HEK293T (cell line): Measurements from ENCODE around the gene PPP1R15A.
A peak's percentile ranks its signal among the peaks of the same experiment; 100 is the strongest.
"Not testable (repeated sequence)": the region's sequence is repeated elsewhere in the genome, so short reads cannot be mapped to it uniquely, and the experiment has no call there.

ENCODE experiments used
- CTCF ChIA-PET: fragments of 350-600 bp; formaldehyde crosslinking; extraction: SDS; loops from one replicate; lab custom pipeline; 2021; ENCODE audit warnings: antibody characterized with exemption, inconsistent platforms; lab: Yijun Ruan, JAX
- POLR2A ChIA-PET: fragments of 350-600 bp; formaldehyde crosslinking; extraction: SDS; loops from one replicate; lab custom pipeline; 2020; ENCODE audit warnings: antibody characterized with exemption, inconsistent platforms; lab: Yijun Ruan, JAX
- DNase-seq: peaks from one replicate; pipeline ENCODE4 v3.0.0; 2012; ENCODE audit warnings: mixed read lengths; ENCODE audit errors: extremely low spot score
- ARNT ChIP-seq: fragments of 450-650 bp; IDR thresholded peaks from 2 replicates; pipeline ENCODE4 v1.6.1; 2017; ENCODE audit warnings: mild to moderate bottlenecking
- BHLHE40 ChIP-seq: fragments of 450-650 bp; IDR thresholded peaks from 2 replicates; pipeline ENCODE4 v1.6.1; 2016; ENCODE audit warnings: mild to moderate bottlenecking, moderate library complexity, borderline replicate concordance
- CTBP1 ChIP-seq: fragments of 450-650 bp; IDR thresholded peaks from 2 replicates; pipeline ENCODE4 v1.6.1; 2016; ENCODE audit warnings: borderline replicate concordance
- ELF4 ChIP-seq: fragments of 450-650 bp; IDR thresholded peaks from 2 replicates; pipeline ENCODE4 v1.6.1; 2017; ENCODE audit warnings: antibody characterized with exemption
- FOXA1 ChIP-seq: fragments of 450-650 bp; IDR thresholded peaks from 2 replicates; pipeline ENCODE4 v1.6.1; 2016; ENCODE audit warnings: mild to moderate bottlenecking
- FOXK2 ChIP-seq: fragments of 450-650 bp; IDR thresholded peaks from 2 replicates; pipeline ENCODE4 v1.6.1; 2016; ENCODE audit warnings: mild to moderate bottlenecking
- FOXM1 ChIP-seq: fragments of 450-650 bp; IDR thresholded peaks from 2 replicates; pipeline ENCODE4 v1.6.1; 2017; ENCODE audit warnings: mild to moderate bottlenecking, borderline replicate concordance
- HDGF ChIP-seq: fragments of 450-650 bp; IDR thresholded peaks from 2 replicates; pipeline ENCODE4 v1.6.1; 2017; ENCODE audit warnings: antibody characterized with exemption, borderline replicate concordance
- L3MBTL2 ChIP-seq: fragments of 450-650 bp; conservative IDR thresholded peaks from 2 replicates; pipeline ENCODE4 v1.6.1; 2016; ENCODE audit warnings: mild to moderate bottlenecking
- LEF1 ChIP-seq: fragments of 450-650 bp; IDR thresholded peaks from 2 replicates; pipeline ENCODE4 v1.6.1; 2017; ENCODE audit warnings: mild to moderate bottlenecking, borderline replicate concordance
- NFRKB ChIP-seq: fragments of 450-650 bp; IDR thresholded peaks from 2 replicates; pipeline ENCODE4 v1.6.1; 2016; ENCODE audit warnings: mild to moderate bottlenecking, moderate library complexity
- PKNOX1 ChIP-seq: fragments of 450-650 bp; IDR thresholded peaks from 2 replicates; pipeline ENCODE4 v1.6.1; 2016
- SP1 ChIP-seq: fragments of 450-650 bp; IDR thresholded peaks from 2 replicates; pipeline ENCODE4 v1.6.1; 2017
- SUZ12 ChIP-seq: fragments of 450-650 bp; IDR thresholded peaks from 2 replicates; pipeline ENCODE4 v1.6.1; 2016; ENCODE audit warnings: mild to moderate bottlenecking
- TARDBP ChIP-seq: fragments of 450-650 bp; IDR thresholded peaks from 2 replicates; pipeline ENCODE4 v1.6.1; 2016
- ZNF384 ChIP-seq: fragments of 450-650 bp; IDR thresholded peaks from 2 replicates; pipeline ENCODE4 v1.6.1; 2016

Gene PPP1R15A

GRCh38 chr19:48841571-48841970 lies 30.6 kb upstream of the PPP1R15A start:
- ChIA-PET POLR2A (no interaction called here), CTCF (interaction anchor here (1.6 to 3.7 kb wide), 4 partner anchors 46 to 196 kb away, joined by 4 to 24 read pairs (median 10); no protein-coding TSS in a partner anchor)
- TF ChIP-seq LEF1 (no peak), SUZ12 (no peak)
- DNase-seq = no peak

- ChIA-PET CTCF (interaction anchor here (0.6 to 3.7 kb wide), 10 partner anchors 13 to 197 kb away, joined by 3 to 24 read pairs (median 4); no protein-coding TSS in a partner anchor), POLR2A (interaction anchor here (0.6 to 1.0 kb wide), 3 partner anchors 29 to 224 kb away, joined by 3 to 7 read pairs (median 3); partner anchors contain the start of genes PPP1R15A, RPL18 and SPHK2)
- TF ChIP-seq BHLHE40 = no peak
- TF ChIP-seq FOXA1 = no peak
- no peak for TF ChIP-seq PKNOX1
- TF ChIP-seq HDGF = no peak
- no peak for TF ChIP-seq FOXK2
- no peak for TF ChIP-seq ZNF384
- no peak for TF ChIP-seq LEF1
- TF ChIP-seq NFRKB = no peak
- TF ChIP-seq CTBP1 = no peak
- peak; percentile 62 for DNase-seq
Observed at GRCh38 chr19:48842789-48843162, 29.4 kb upstream of the PPP1R15A start.

GRCh38 chr19:48844472-48844871 lies 27.7 kb upstream of the PPP1R15A start:
- TF ChIP-seq ZNF384 (peak; percentile 73), TARDBP (no peak)
- DNase-seq = peak; percentile 44
- POLR2A ChIA-PET = interaction anchor here (1.4 kb wide), 1 partner anchor 120 kb away, joined by 3 read pairs; no protein-coding TSS in a partner anchor
- CTCF ChIA-PET = interaction anchor here (0.6 to 3.7 kb wide), 4 partner anchors 17 to 170 kb away, joined by 3 to 24 read pairs (median 4); no protein-coding TSS in a partner anchor

- ChIA-PET CTCF (no interaction called here), POLR2A (interaction anchor here (0.6 kb wide), 1 partner anchor 39 kb away, joined by 3 read pairs; no protein-coding TSS in a partner anchor)
- TF ChIP-seq HDGF = no peak
- TF ChIP-seq PKNOX1 = no peak
- no peak for TF ChIP-seq LEF1
- TF ChIP-seq FOXA1 = no peak
- no peak for TF ChIP-seq SUZ12
- no peak for TF ChIP-seq NFRKB
- no peak for TF ChIP-seq SP1
- no peak for TF ChIP-seq ELF4
- TF ChIP-seq ZNF384 = no peak
- no peak for TF ChIP-seq BHLHE40
- no peak for TF ChIP-seq ARNT
- no peak for TF ChIP-seq CTBP1
- TF ChIP-seq TARDBP = no peak
- TF ChIP-seq FOXM1 = no peak
- TF ChIP-seq L3MBTL2 = no peak
- DNase-seq = no peak
Observed at GRCh38 chr19:48845384-48845783, 26.8 kb upstream of the PPP1R15A start.

- DNase-seq, POLR2A ChIA-PET: not testable (repeated sequence)
- CTCF ChIA-PET = interaction anchor here (0.6 kb wide), 1 partner anchor 37 kb away, joined by 3 read pairs; no protein-coding TSS in a partner anchor
Observed at GRCh38 chr19:48846659-48847058, 25.6 kb upstream of the PPP1R15A start.

GRCh38 chr19:48852292-48852691 lies 19.9 kb upstream of the PPP1R15A start:
- ChIA-PET POLR2A (interaction anchor here (0.7 kb wide), 1 partner anchor 20 kb away, joined by 3 read pairs; the partner anchor contains the start of gene PPP1R15A), CTCF (interaction anchor here (0.6 kb wide), 2 partner anchors 42 to 64 kb away, joined by 3 read pairs; partner anchors contain the start of gene BCAT2)
- TF ChIP-seq SUZ12 = no peak
- no peak for TF ChIP-seq FOXM1
- no peak for TF ChIP-seq BHLHE40
- TF ChIP-seq PKNOX1 = no peak
- no peak for TF ChIP-seq CTBP1
- no peak for TF ChIP-seq FOXK2
- no peak for TF ChIP-seq L3MBTL2
- no peak for TF ChIP-seq SP1
- TF ChIP-seq TARDBP = no peak
- no peak for DNase-seq

GRCh38 chr19:48853483-48853882 lies 18.7 kb upstream of the PPP1R15A start:
- TF ChIP-seq LEF1 = no peak
- no peak for TF ChIP-seq SUZ12
- TF ChIP-seq CTBP1 = no peak
- no peak for TF ChIP-seq FOXA1
- TF ChIP-seq PKNOX1 = no peak
- no peak for TF ChIP-seq L3MBTL2
- no peak for TF ChIP-seq TARDBP
- TF ChIP-seq BHLHE40 = no peak
- no peak for TF ChIP-seq NFRKB
- TF ChIP-seq ARNT = no peak
- TF ChIP-seq ELF4 = no peak
- no peak for TF ChIP-seq FOXM1
- TF ChIP-seq FOXK2 = no peak
- TF ChIP-seq SP1 = no peak
- no peak for TF ChIP-seq ZNF384
- TF ChIP-seq HDGF = no peak
- CTCF ChIA-PET = no interaction called here
- no peak for DNase-seq
- POLR2A ChIA-PET = interaction anchor here (0.8 kb wide), 1 partner anchor 17 kb away, joined by 3 read pairs; no protein-coding TSS in a partner anchor
